A673 (cell line): ENCODE measurements around the gene SNX18. TPM values are rescaled to one million over a fixed set of nuclear protein-coding genes. Genes with fewer than 3 reads are reported as not detected.
A peak's percentile ranks its signal among the peaks of the same experiment; 100 is the strongest.

Experiments used
- BruUV-seq: library from RNA; stranded (reverse); fragments of 400-500 nt; replicated peaks from 2 replicates; lab custom pipeline; 2021; lab: Mats Ljungman, UMichigan
- CTCF ChIA-PET: fragments of 300-600 bp; sonication (Branson Sonifier 250); formaldehyde crosslinking; loops from one replicate; lab custom pipeline; 2022; ENCODE audit warnings: antibody characterized with exemption; lab: Charles Lee
- POLR2A ChIA-PET: fragments of 300-600 bp; sonication (Branson Sonifier 250); formaldehyde crosslinking; loops from one replicate; lab custom pipeline; 2022; ENCODE audit warnings: antibody characterized with exemption; ENCODE audit not compliant: low non-redundant PET; lab: Charles Lee
- DNase-seq: peaks from one replicate; pipeline ENCODE4 v3.0.0-alpha.2; 2015; ENCODE audit warnings: low spot score
- H3K27ac ChIP-seq: fragments of 200-600 bp; sonication (generic); 2 replicates; pipeline ENCODE4 v1.5.1; 2016; ENCODE audit warnings: mixed run types, low read depth, mild to moderate bottlenecking, mixed read lengths, antibody characterized with exemption, low read length; ENCODE audit not compliant: poor library complexity, severe bottlenecking
- H3K27me3 ChIP-seq: fragments of 200-600 bp; sonication (generic); replicated peaks from 2 replicates; pipeline ENCODE4 v1.6.1; 2017; ENCODE audit warnings: mixed run types, low read depth, mild to moderate bottlenecking, mixed read lengths, antibody characterized with exemption, low read length; ENCODE audit not compliant: insufficient read depth, poor library complexity
- H3K36me3 ChIP-seq: fragments of 200-600 bp; sonication (generic); 2 replicates; pipeline ENCODE4 v1.6.1; 2016; ENCODE audit warnings: mixed run types, mild to moderate bottlenecking, mixed read lengths, antibody characterized with exemption, low read length; ENCODE audit not compliant: insufficient read depth, poor library complexity, severe bottlenecking
- H3K4me1 ChIP-seq: fragments of 200-600 bp; sonication (generic); 2 replicates; pipeline ENCODE4 v1.6.1; 2017; ENCODE audit warnings: mixed run types, mild to moderate bottlenecking, mixed read lengths, antibody characterized with exemption, low read length; ENCODE audit not compliant: insufficient read depth, poor library complexity, severe bottlenecking
- H3K4me3 ChIP-seq: fragments of 200-600 bp; sonication (generic); 2 replicates; pipeline ENCODE4 v1.5.1; 2016; ENCODE audit warnings: low read depth, mixed run types, mild to moderate bottlenecking, mixed read lengths, low read length; ENCODE audit not compliant: poor library complexity, severe bottlenecking
- H3K9me3 ChIP-seq: fragments of 200-600 bp; sonication (generic); 2 replicates; pipeline ENCODE4 v1.6.1; 2016; ENCODE audit warnings: mixed run types, low read depth, mild to moderate bottlenecking, mixed read lengths, antibody characterized with exemption, low read length; ENCODE audit not compliant: poor library complexity, severe bottlenecking
- CTCF ChIP-seq: fragments of 300-800, 200-600 bp; sonication (generic); conservative IDR thresholded peaks from 2 replicates; pipeline ENCODE4 v1.5.1; 2017; ENCODE audit warnings: low read depth, mild to moderate bottlenecking, antibody characterized with exemption, low read length, moderate library complexity, mixed read lengths
- EZH2 ChIP-seq: fragments of 200-600 bp; sonication (generic); IDR thresholded peaks from 2 replicates; pipeline ENCODE4 v1.6.1; 2017; ENCODE audit warnings: borderline replicate concordance, low read depth, mild to moderate bottlenecking, mixed read lengths, antibody characterized with exemption, low read length; ENCODE audit not compliant: poor library complexity, severe bottlenecking
- intact Hi-C: fragments of 100-400 bp; cut with micrococcal nuclease; formaldehyde crosslinking; loops from one replicate; pipeline ENCODE4 v1.10.0; 2022; ENCODE audit not compliant: unreplicated experiment
- total RNA-seq: library from RNA; stranded (reverse); gene quantifications from 2 replicates; pipeline ENCODE4 v1.2.3, GENCODE V29; 2021

Gene SNX18
- total RNA-seq, 1 experiment from 2014 or later = 140 TPM

- H3K27ac ChIP-seq = peak overlapping the region; percentile 32
- no peak overlapping the region for H3K4me3 ChIP-seq
- no peaks in the 10 kb centered on the region for H3K9me3 ChIP-seq
- TF ChIP-seq EZH2 (no peak), CTCF (no peak)
- DNase-seq = no peak
- peaks cover 46% of the 10 kb centered on the region for H3K4me1 ChIP-seq
- BruUV-seq = no TSS peak
- H3K36me3 ChIP-seq = peaks cover 53% of the 10 kb centered on the region
- intact Hi-C loops = no loop called here
- ChIA-PET POLR2A (no interaction called here), CTCF (no interaction called here)
- no peaks in the 10 kb centered on the region for H3K27me3 ChIP-seq
These were observed 24.5 kb downstream of the SNX18 start for GRCh38 chr5:54541823-54542783.

- no TSS peak for BruUV-seq
These were observed 26.5 kb downstream of the SNX18 start for GRCh38 chr5:54544044-54544443.

GRCh38 chr5:54545796-54546195 lies 28.2 kb downstream of the SNX18 start:
- Histone ChIP-seq H3K4me1 (peaks cover 33% of the 10 kb centered on the region), H3K27ac (no peak overlapping the region), H3K4me3 (no peak overlapping the region), H3K36me3 (peaks cover 65% of the 10 kb centered on the region), H3K27me3 (no peaks in the 10 kb centered on the region), H3K9me3 (no peaks in the 10 kb centered on the region)
- DNase-seq = no peak
- intact Hi-C loops = no loop called here
- TF ChIP-seq EZH2 (no peak), CTCF (no peak)
- ChIA-PET CTCF (no interaction called here), POLR2A (no interaction called here)
- BruUV-seq = no TSS peak

More at GRCh38 chr5:54544044-54544443, 26.5 kb downstream of the SNX18 start:
- H3K27me3 ChIP-seq = no peaks in the 10 kb centered on the region
- H3K4me1 ChIP-seq = peaks cover 33% of the 10 kb centered on the region
- ChIA-PET POLR2A (no interaction called here), CTCF (no interaction called here)
- H3K4me3 ChIP-seq = no peak overlapping the region
- intact Hi-C loops = no loop called here
- peaks cover 66% of the 10 kb centered on the region for H3K36me3 ChIP-seq
- no peak for DNase-seq
- no peaks in the 10 kb centered on the region for H3K9me3 ChIP-seq
- no peak overlapping the region for H3K27ac ChIP-seq
- no peak for TF ChIP-seq CTCF
- no peak for TF ChIP-seq EZH2
